ENCODE results near the gene PLCB3. TPM values are rescaled to one million over a fixed set of nuclear protein-coding genes. Genes with fewer than 3 reads are reported as not detected.

The PLCB3 gene
- total RNA-seq, 1 experiment from 2014 or later: 40.6 TPM

GRCh38 chr11:64258356-64258755, 7.0 kb downstream of the PLCB3 start:
- POLR2A ChIA-PET: no interaction called here
- no peak overlapping the region for H3K4me3 Mint-ChIP-seq (ENCODE audit: unreplicated experiment)
- no TSS peak for BruUV-seq (replicated peaks)
- H3K36me3 Mint-ChIP-seq (ENCODE audit: insufficient read depth, unreplicated experiment): peaks cover 49% of the 10 kb centered on the region
- no peaks in the 10 kb centered on the region for H3K9me3 Mint-ChIP-seq (ENCODE audit: unreplicated experiment)
- Histone ChIP-seq H3K9me3 (no peaks in the 10 kb centered on the region), H3K36me3 (ENCODE audit: control insufficient read depth, insufficient read depth, low read length) (peaks cover 4% of the 10 kb centered on the region), H3K4me3 (ENCODE audit: low read depth, low read length) (no peak overlapping the region), H3K27me3 (replicated peaks; ENCODE audit: control insufficient read depth, insufficient read depth, low read length) (no peaks in the 10 kb centered on the region), H3K4me1 (no peaks in the 10 kb centered on the region)
- no peak for DNase-seq
- H3K4me1 Mint-ChIP-seq (ENCODE audit: low read depth, unreplicated experiment): peaks cover 8% of the 10 kb centered on the region
- CTCF ChIA-PET: no interaction called here
- intact Hi-C loops (cut with micrococcal nuclease; ENCODE audit: unreplicated experiment): no loop called here
- TF ChIP-seq CTCF (IDR thresholded peaks at IDR 0.05; ENCODE audit: insufficient read depth in 1 of 2, low read depth in 1 of 2, low read length in 1 of 2, severe bottlenecking in 1 of 2, unreplicated experiment in 1 of 2): no peak
- no peak overlapping the region for H3K27ac Mint-ChIP-seq (ENCODE audit: unreplicated experiment)
- H3K27me3 Mint-ChIP-seq (ENCODE audit: insufficient read depth, unreplicated experiment): no peaks in the 10 kb centered on the region

- no peak overlapping the region for H3K4me3 ChIP-seq (ENCODE audit: low read depth, low read length)
- H3K27me3 Mint-ChIP-seq (ENCODE audit: insufficient read depth, unreplicated experiment): no peaks in the 10 kb centered on the region
- H3K27ac Mint-ChIP-seq (ENCODE audit: unreplicated experiment): no peak overlapping the region
- ChIA-PET POLR2A (no interaction called here), CTCF (no interaction called here)
- no peaks in the 10 kb centered on the region for H3K9me3 ChIP-seq
- DNase-seq: no peak
- no peak for TF ChIP-seq CTCF (IDR thresholded peaks at IDR 0.05; ENCODE audit: insufficient read depth in 1 of 2, low read depth in 1 of 2, low read length in 1 of 2, severe bottlenecking in 1 of 2, unreplicated experiment in 1 of 2)
- H3K4me1 Mint-ChIP-seq (ENCODE audit: low read depth, unreplicated experiment): peaks cover 8% of the 10 kb centered on the region
- H3K4me1 ChIP-seq: no peaks in the 10 kb centered on the region
- no peaks in the 10 kb centered on the region for H3K27me3 ChIP-seq (replicated peaks; ENCODE audit: control insufficient read depth, insufficient read depth, low read length)
- H3K9me3 Mint-ChIP-seq (ENCODE audit: unreplicated experiment): no peaks in the 10 kb centered on the region
- no TSS peak for BruUV-seq (replicated peaks)
- no peak overlapping the region for H3K4me3 Mint-ChIP-seq (ENCODE audit: unreplicated experiment)
- H3K36me3 Mint-ChIP-seq (ENCODE audit: insufficient read depth, unreplicated experiment): peaks cover 49% of the 10 kb centered on the region
- intact Hi-C loops (cut with micrococcal nuclease; ENCODE audit: unreplicated experiment): no loop called here
- peaks cover 4% of the 10 kb centered on the region for H3K36me3 ChIP-seq (ENCODE audit: control insufficient read depth, insufficient read depth, low read length)
Observed at GRCh38 chr11:64258946-64259532, 7.7 kb downstream of the PLCB3 start.

- Histone ChIP-seq H3K4me3 (ENCODE audit: low read depth, low read length) (no peak overlapping the region), H3K9me3 (no peaks in the 10 kb centered on the region), H3K36me3 (ENCODE audit: control insufficient read depth, insufficient read depth, low read length) (peaks cover 5% of the 10 kb centered on the region), H3K27me3 (replicated peaks; ENCODE audit: control insufficient read depth, insufficient read depth, low read length) (no peaks in the 10 kb centered on the region), H3K4me1 (no peaks in the 10 kb centered on the region)
- intact Hi-C loops (cut with micrococcal nuclease; ENCODE audit: unreplicated experiment): no loop called here
- Mint-ChIP-seq H3K27ac (ENCODE audit: unreplicated experiment) (no peak overlapping the region), H3K9me3 (ENCODE audit: unreplicated experiment) (no peaks in the 10 kb centered on the region), H3K4me1 (ENCODE audit: low read depth, unreplicated experiment) (peaks cover 8% of the 10 kb centered on the region), H3K36me3 (ENCODE audit: insufficient read depth, unreplicated experiment) (peaks cover 55% of the 10 kb centered on the region), H3K4me3 (ENCODE audit: unreplicated experiment) (no peak overlapping the region), H3K27me3 (ENCODE audit: insufficient read depth, unreplicated experiment) (no peaks in the 10 kb centered on the region)
- ChIA-PET POLR2A (no interaction called here), CTCF (no interaction called here)
- no peak for TF ChIP-seq CTCF (IDR thresholded peaks at IDR 0.05; ENCODE audit: insufficient read depth in 1 of 2, low read depth in 1 of 2, low read length in 1 of 2, severe bottlenecking in 1 of 2, unreplicated experiment in 1 of 2)
- no peak for DNase-seq
- no TSS peak for BruUV-seq (replicated peaks)
Observed at GRCh38 chr11:64259533-64260067, 8.3 kb downstream of the PLCB3 start.
